ENCODE results near the gene CCDC171.
"Not testable (repeated sequence)": the region's sequence is repeated elsewhere in the genome, so short reads cannot be mapped to it uniquely, and the experiment has no call there.

Gene CCDC171

DNA sequence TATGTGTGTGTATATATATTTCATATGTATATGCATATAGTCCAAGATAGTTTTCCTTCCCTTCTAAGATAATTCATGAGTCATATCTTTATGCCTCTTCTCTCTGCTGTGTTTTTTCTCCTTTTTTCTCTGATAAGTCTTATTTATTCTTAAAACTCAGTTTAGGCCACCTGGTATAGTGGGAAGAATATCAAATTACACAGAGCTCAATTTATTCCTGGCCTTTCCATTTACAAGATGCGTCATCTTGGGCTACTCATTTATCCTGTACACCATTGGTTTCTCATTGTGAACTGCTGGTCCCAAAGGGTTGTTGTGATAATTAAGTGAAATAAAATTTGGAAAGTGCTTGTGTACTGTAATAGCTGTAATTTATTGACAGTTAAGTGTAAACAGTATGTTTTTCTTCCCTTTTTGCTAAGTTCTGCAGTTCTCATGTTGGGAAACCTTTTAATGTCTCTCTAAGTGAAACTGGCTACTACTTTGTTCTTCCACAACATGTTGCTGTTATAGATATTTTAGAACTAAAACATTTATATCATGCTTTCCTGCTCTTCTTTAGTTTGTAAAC, 19.4 kb downstream of the CCDC171 start:
- peak; percentile 98 to 99 for DNase-seq

DNA sequence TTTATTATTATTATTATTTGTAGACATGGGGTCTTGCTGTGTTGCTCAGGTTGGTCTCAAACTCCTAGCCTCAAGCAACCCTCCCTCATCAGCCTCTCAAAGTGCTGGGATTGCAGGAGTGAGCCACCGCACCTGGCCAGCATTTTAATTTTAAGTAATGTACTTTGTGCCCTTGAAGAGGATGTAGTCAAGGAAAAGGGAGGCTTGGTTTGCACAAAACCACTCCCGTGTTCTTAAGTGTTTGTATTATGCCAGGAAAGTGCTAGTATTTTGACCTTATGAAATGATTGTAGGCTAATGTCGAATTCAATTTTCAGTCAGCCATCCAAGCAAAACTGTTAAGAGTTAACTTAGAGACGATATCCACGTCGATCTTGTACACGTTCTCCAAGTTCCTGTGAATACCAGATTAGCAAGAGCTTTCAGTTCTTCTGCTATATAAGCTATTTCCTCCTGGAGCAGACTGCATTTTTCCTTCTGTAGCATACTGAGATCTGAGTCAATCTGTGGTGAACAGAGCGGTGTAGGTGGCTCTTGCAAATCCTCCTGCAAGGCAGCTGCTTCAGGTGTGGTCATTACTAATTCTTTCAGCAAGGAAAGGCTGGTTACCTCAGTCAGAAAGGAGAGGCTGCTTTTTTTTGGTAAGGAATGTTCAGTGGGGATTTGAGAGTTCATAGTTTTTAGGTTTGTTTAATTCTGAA, 23.7 kb downstream of the CCDC171 start:
- DNase-seq = no peak

GRCh38 chr9:15578714-15579113, 25.9 kb downstream of the CCDC171 start:
- no peak for DNase-seq

- no peak for DNase-seq
These were observed 31.5 kb downstream of the CCDC171 start for GRCh38 chr9:15584379-15584778.

DNA sequence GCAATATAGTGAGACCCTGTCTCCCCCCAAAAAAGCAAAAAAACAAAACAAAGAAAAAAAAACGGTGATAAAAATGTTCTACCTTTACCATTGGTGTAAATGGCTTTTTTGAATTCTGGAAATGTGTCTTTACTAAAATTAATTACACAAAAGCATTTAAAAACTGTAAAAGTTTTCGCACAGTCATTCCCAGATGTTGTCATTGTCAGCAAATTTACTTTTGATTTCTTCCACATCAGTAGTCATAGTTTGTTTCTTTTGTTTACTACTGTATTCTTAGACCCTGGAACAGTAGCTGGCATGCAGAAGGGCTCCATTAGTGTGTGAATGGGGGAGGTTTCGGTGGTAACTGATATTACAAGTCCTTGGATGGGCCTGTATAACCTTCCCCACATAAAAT, 39.5 kb downstream of the CCDC171 start:
- no peak for DNase-seq

DNA sequence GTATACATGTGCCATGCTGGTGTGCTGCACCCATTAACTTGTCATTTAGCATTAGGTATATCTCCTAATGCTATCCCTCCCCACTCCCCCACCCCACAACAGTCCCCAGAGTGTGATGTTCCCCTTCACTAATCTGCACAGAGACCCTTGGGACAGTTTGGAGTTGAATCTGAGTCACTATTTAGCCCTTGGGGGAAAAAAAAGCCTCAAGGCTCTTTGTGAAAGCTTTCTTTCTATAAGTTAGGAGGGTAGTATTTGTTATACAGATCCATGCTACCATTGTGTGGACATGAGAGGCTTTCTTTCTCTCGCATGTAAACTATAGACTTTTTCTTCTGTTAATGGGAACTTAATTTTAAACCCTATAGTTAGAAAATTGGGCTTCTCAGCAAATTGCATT, 40.1 kb downstream of the CCDC171 start:
- peak; percentile 65 to 80 for DNase-seq

GRCh38 chr9:15600666-15601330, 48.0 kb downstream of the CCDC171 start:
- not testable (repeated sequence) for DNase-seq

DNA sequence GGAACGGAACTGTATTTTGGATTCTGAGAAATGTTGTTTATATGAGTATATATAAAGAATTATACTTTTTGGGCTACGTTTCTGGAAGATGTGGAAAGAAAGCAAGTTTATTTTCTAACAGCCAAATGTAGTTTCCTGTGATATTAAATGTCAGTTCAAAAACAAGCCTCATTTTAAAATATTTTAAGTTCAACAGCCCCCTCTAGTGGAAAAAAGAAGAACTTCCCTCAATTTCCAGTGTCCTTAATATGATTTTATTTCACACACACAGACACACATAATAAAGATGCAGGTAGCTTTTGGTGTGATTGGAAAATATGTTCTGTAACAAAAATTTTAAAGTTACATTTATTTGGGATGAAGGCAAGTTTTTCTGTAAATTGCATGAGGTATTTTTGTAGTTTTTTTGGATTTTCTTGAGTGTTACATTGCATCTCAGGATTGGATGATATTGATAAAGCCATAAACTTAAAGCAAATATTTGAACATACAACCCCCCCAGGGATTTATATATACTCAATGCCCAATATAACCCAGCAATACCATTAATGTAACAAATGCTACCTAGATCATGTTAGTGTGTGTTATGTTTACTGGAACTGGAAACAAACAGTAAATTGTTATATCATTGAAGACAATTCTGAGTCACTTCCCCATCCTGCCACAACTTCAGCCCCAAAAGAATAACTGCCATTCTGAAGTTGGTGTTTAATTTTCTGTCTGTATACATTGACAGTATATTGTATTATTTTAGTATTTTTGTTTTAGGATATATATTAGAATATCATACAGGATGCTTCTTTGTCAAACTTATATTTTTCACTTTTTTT, 54.0 kb downstream of the CCDC171 start:
- DNase-seq = peak; percentile 31 to 72

DNA sequence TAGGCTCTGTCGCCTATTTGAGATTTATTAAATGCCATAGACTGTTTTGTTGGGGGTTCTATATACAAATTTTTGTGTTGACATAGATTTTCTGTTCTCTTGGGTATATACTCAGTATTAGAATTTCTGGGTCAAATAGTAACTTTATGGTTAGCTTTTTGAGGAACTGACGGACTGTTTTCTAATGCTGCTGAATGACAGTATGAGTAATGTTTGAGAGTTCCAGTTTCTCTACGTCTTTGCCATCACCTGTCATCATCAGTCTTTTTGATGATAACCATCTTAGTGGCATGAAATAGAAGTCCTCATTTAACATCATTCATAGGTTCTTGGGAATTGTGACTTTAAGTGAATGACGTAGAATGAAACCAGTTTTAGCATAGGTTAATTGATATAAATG, 60.1 kb downstream of the CCDC171 start:
- DNase-seq = no peak

GRCh38 chr9:15617782-15618181, 64.9 kb downstream of the CCDC171 start:
- no peak for DNase-seq

- no peak for DNase-seq
These were observed 65.9 kb downstream of the CCDC171 start for GRCh38 chr9:15618540-15619331.

GRCh38 chr9:15622318-15622971, 69.6 kb downstream of the CCDC171 start:
- DNase-seq = no peak

DNA sequence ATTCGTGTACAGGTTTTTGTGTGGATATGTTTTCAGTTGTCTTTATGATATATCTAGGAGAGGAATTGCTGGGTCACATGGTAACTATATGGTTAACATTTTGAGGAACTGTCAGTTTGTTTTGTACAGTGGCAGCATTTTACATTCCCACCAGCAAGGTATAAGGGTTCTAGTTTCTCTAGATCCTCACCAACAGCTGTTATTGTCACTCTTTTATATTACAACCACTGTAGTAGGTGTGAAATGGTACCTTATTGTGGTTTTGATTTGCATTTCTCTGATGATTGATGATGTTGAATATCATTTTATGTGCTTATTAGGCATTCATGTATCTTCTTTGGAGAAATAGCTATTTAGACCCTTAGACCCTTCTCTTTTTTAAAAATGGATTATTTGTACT, 82.9 kb downstream of the CCDC171 start:
- no peak for DNase-seq

DNA sequence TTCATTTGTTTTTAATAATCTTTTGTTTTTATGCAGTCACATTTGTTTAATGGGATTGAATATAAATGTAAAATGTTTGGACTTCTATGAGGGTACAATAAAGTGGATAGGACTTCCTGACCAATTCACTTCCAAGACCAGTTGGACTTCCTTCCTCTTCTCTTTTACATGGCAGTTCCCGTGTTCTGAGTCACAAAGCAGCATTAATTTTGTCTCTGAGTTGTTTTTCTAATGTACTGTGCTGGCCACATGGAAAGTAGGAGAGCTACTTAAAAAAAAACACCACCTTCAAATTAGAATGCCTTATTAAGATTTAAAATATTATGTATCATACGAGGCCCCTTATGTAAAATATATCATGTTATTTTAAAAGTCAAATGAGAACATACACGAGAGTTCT, 87.3 kb downstream of the CCDC171 start:
- no peak for DNase-seq

GRCh38 chr9:15641291-15641690, 88.4 kb downstream of the CCDC171 start:
- no peak for DNase-seq

- DNase-seq = peak in 1 of 2 experiments; percentile 24
These were observed 89.6 kb downstream of the CCDC171 start for GRCh38 chr9:15642369-15642962.

DNA sequence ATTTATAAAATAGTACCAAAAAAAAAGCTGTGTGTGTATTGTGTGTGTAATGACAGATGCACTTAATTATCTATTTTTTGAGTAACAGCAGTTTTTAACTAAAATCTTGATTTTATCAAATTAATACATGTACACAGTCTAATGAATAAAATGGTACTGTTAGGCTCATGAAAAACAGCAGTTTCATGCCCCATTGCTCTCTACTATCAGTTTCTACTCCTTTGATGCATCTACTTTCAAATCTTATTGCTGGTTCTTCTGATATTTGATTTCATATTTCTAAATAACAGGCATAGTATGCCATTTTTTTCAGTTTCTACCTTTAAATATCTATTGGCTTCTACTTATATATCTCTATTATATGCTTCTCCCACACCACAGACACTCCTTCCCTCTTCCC, 117.4 kb downstream of the CCDC171 start:
- DNase-seq = no peak

DNA sequence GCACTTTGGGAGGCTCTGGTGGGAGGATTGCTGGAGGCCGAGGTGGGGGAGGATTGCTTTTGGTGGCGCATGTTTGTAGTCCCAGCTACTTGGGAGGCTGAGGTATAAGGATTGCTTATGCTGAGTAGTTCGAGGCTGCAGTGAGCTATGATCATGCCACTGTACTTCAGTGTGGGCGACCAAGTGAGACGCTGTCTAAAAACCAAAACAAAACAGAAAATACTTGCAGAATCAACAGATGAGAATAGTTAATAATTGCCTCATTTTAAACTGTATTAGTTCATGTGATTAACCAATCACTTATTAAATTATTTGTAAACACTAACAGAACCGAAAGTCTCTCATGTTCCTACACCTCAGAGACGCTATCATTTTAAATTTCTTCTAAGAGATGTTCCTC, 118.1 kb downstream of the CCDC171 start:
- DNase-seq = no peak

DNA sequence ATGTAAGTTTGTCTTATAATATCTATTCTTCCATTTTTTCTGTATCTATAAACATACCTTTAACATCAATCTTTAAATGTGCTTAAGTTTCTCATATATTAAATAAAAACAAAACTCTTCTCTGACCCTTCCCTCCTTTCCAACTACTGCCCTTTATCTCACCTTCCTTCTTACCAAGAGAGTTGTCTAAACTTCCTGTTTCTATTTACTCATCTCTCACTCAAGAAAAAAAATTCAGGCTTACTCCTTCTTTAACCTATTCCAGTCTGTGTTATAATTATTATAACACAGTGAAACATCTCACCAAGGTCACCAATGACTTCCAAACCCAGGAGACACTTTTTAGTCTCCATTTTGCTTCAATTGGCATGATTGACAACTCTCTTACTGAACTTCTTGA, 140.9 kb downstream of the CCDC171 start:
- no peak for DNase-seq

DNA sequence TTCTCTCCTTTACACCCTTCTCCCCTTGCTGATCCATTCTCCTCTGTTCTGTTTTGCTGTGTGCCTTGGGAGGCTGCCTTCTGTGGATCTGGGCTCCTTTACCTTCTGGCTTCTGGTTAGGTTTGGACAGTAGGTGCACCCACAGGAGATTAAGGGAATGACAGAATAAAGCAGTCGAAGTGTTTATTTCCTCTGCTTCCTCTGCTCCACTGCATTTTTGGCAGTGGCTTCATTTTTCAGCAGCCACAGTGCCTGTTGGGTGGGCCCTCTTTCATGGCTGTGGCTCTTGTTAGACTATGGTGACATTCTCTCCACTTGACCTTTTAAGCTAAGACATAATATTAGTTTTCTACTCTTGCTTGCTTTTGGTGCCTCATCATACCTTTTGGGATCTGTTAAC, 144.1 kb downstream of the CCDC171 start:
- DNase-seq = no peak

GRCh38 chr9:15697446-15697851, 144.6 kb downstream of the CCDC171 start:
- DNase-seq = no peak

Data from NCI-H1930 (cell line).